HS-5 (cell line): Measurements from ENCODE around the gene AGAP5.

ENCODE experiments used
- DNase-seq: peaks from one replicate; pipeline ENCODE4 v3.0.0-alpha.2; 2012; ENCODE audit warnings: low read depth

Gene AGAP5

DNA sequence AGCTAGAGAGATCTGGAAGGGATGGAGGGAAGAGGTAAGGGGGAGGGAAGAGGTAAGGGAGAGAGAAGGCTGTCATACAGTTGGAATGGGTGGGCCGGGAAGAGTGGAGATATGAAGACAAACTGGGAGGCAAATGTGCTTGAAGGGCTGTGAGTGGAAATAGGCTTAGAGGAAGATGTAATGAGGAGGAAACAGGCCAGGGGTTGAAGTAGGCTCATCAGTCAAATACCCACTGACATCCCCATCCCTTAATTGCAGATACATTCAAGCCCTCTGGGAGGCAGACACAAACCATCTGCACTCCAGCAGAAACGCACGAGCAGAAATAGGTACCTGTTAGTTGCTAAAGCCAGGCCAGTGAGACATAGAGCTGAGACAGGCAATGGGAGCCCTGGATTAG is 44.2 kb downstream of the AGAP5 start:
- DNase-seq, result no peak

DNA sequence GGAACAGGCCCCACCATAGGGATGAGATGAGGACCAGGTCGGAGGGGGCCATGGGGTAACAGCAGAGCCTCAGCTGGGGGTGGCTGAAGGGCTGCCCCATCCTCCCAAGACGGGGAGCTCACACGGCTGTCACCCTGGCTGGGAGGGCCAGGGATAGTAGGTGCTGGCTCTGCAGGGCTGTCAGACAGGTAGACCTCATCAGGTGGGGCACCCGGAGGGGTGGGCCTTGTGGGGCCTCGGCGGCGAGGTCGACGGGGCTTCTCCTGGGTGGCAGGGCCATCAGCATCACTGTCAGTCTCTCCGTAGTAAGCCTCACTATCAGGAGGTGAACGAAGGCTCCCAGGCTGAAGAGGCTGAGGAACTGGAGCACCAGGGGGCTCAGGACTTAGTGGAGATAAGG is 44.7 kb downstream of the AGAP5 start:
- no peak for DNase-seq

- peak; percentile 61 for DNase-seq
These were observed 47.2 kb downstream of the AGAP5 start for GRCh38 chr10:73650537-73651331.

DNA sequence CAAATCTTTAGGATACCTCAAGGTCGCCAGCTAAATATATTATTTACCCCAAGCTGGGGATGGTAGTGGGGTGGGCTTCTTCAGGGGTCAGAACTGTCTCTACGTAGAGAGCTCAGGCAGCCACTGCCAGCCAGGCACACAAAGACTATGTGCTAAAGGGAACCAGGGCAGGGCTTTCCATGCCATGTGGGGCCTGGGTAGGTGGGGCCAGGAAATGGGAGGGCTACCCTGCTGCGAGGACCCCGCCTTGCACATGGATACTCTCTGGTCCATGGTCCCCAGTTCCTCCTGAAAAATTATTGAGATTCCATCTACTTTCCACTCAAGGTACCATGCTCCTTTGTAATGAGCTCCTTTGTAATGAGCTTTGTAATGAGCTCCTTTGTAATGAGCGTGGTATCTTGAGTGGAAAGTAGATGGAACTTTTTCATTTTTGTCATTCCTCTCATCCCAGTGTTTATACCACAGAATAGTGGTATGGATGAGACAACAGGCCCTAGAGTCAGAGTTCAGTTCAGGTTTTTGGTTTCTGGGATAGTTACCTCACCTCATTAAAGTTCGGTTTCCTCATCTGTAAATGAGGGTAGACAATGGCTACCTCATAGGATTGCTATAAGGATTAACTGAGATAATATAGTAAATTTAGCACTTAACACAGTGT is 47.9 kb downstream of the AGAP5 start:
- DNase-seq, result no peak

DNA sequence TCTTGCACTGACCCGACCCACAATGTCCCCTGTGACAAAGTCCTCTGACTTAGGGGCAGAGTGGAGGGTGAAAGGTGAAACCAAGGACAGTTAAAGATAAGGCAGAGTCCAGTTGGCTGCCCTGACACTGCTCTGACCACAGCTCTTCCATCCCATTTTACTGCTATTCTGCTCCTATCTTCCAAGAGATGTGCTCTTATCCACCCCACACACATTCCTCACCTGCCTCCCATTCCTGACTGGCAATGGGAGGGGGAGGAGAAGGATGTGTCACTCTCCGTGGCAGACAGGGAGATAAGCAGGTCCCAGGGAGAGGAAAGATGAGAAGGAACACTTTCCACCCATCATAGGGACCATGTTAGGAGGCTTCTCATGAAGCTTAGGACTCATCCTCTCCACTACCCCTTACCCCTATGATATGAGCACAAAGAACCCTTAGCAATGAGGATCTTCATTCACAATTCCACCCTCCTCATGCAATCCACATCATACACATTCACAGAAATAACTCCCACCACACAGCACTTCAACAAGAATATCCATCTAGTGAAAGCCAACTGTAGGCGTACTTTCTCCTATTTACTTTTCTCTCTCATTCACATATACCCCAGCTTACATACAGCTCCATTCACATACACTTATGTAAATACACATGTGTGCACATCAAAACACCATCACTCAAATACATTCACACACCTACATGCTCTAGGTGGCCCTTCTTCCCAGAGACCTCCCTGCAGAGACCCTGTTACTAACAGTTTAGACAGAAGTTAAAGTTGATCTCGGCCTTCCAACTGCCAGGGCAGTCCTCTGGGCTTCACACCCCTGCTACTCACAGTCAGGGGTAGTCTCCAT is 48.7 kb downstream of the AGAP5 start:
- no peak for DNase-seq

GRCh38 chr10:73647875-73648651 is 49.8 kb downstream of the AGAP5 start:
- no peak for DNase-seq

DNA sequence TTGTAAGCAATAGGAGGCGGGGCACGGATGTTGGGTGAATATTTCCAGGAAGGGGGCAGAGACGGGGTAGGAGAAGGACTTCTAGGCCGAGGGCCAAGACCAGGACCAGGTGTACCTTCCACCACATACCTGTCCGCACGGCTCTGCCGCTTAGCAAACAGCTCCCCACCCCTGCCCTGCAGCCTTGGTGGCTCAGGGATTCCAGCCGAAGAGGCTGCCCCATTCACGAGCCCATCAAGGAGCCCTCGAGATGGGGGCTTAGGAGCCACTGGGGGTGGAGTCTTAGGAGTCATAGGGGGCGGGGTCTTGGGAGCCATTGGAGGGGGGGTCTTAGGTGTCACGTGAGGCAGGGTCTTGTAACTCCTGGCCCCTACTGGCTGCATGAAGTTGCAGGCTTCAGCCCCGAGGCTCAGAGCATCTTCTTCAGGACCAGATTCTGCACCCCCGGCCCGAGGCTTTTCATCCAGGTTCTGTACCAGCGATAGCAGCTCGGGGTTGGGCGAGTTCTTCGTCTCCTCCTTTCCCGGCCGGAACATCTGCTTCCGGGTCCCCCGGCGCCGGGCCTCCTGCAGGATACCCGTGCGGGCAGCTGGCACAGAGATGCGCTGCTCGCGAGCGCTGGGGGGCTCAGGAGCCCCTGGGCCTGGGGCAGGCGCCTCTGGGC is 50.6 kb downstream of the AGAP5 start:
- no peak for DNase-seq

DNA sequence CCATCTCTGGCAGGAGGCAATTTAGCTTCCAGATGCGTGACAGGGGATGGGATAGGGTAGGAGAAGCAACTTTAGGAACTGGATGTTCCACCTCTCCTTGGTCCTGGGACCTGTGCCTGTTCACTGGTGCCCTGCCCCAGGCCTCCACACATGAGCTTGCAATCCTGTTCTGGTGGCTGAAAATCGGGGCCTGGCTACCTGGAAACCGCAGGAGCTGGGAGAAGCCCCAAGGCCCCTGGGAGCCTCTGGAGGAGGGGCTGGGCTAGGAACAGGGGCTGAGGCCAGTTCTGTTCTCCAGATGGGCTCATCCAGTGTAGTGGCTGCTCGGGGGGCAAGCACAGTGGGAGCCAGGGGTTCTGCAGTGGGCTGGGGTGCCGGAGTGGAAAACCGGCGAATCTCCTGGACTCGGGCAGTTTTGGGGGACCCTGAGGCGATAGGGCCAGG is 51.3 kb downstream of the AGAP5 start:
- no peak for DNase-seq

- no peak for DNase-seq
These were observed 52.7 kb downstream of the AGAP5 start for GRCh38 chr10:73645251-73645650.

DNA sequence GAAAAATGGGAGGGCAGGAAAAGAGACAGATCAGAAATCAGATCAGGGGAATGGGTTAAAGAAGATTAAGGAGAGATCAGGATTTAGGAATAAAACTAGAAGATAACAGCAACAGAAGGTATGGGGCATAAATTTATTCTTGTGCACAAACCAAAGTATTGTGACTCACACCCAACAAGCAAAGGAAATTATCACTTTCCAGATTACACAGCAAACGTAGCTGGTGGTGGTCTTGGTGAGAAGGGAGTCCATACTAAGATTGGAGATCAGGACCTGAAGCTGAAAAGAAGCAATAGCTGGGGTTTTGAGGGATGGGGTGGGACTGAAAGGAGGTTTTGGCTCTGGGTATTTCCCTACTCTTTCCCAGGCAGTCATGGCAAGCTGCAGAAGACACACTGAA is 53.1 kb downstream of the AGAP5 start:
- no peak for DNase-seq

DNA sequence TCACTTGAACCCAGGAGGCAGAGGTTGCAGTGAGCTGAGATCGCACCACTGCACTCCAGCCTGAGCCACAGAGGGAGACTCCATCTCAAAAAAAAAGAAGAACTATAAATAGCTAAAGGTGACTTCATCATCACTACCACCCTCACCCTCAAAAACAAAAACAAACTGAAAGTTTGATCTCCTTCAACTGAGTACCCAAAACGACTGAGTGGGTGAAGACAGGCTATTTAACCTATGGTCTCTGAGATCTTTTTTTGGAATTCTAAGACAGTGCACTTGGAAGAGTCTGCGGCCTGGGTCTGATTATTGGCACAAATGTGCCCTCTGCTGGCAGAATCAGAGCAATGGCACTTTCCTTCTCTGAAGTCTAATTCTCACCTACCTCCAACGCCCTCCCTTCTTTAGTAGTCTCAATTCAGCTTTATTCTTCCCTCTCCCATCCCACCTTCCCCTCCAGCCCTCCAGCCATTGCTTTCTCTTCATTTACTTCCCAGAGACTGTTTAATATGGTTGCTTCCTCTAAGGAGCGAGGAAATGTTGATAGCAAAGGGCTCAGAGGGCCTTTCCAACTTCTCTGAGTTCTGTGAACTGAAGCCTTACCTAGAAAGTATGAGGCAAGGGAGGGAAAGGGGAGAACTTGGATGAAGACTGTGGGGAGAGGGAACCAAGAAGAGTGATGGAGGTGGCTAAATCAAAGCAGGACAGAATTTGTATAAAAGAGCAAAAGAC is 53.7 kb downstream of the AGAP5 start:
- no peak for DNase-seq

- DNase-seq, result no peak
These were observed 54.5 kb downstream of the AGAP5 start for GRCh38 chr10:73643362-73643761.

DNA sequence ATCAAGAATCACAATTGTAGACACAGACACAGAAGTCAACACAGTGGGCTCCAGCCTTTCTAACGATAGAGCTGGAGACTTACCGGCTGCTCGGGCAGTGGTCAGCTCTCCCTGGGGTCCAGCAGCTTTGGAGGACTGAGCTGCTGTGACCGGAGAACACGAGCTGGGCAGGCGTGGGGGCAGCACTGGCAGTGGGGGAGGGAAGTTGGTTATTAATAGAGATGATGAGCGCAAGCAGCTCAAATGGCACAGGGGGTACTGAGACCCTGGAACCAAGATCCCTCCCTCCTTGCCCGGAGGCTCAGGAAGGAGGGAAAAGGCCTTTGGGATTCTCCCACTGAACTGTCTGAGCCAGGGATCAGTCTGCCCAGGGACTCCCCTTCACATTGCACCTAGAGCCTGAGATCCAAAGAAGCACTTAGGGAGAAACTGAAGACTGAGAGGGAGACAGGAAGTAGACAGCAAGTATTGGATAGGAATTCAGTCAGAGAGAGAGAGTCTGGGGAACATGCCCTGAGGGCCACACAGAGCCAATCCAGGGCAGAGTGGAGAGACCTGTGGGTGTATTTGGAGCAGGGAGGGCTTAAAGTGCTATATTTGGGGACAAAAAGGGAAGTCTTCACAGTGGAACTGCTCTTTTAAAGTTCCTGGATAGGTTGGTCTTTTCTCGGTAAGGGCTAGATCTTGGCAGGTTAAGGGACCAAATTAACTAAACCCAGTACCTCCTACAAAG is 56.4 kb downstream of the AGAP5 start, which contains the start of gene MYOZ1:
Gene MYOZ1, minus strand, starts transcription at position 147 of the 733 bp plus-strand sequence. CDS start 1,457 bp downstream, outside the sequence.
- DNase-seq, result no peak

DNA sequence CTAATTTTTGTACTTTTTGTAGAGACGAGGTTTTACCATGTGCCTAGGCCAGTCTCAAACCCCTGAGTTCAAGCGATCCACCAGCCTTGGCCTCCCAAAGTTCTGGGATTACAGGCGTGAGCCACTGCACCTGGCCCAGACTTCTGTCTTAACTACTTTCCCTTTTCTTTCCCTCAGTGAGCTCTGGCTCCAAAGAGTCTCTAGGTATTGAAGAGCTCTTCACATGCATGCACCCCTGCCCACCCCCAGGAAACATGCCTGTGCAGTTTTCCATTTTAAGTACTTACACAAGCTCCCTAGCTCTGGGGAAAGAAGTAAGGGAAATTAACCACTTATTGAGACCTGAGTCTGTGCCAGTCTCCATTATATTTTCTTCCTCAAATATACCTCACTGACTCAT is 58.6 kb downstream of the AGAP5 start:
- DNase-seq, result no peak

DNA sequence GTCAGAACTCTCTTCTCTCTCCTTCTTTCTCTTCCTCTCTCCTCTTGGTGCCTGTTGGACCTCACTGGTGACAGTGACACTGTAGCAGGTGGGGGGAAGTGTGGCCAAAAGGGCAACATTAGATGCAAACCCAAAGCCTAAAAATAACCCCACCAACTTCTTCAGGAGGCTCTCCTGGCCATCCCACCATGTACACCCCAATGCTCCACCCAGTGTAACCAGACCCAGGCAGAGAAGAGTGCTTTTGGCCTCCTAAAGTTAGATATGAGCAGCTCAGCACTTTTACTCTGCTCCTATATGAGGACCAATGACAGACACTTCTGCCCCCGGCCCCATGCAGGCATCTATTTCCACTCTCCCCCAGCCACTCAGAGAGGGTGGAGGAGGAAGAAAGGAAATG is 62.1 kb downstream of the AGAP5 start:
- DNase-seq, result no peak

GRCh38 chr10:73634421-73634820 is 63.5 kb downstream of the AGAP5 start:
- DNase-seq, result no peak

GRCh38 chr10:73629165-73629564 is 68.7 kb downstream of the AGAP5 start:
- no peak for DNase-seq

DNA sequence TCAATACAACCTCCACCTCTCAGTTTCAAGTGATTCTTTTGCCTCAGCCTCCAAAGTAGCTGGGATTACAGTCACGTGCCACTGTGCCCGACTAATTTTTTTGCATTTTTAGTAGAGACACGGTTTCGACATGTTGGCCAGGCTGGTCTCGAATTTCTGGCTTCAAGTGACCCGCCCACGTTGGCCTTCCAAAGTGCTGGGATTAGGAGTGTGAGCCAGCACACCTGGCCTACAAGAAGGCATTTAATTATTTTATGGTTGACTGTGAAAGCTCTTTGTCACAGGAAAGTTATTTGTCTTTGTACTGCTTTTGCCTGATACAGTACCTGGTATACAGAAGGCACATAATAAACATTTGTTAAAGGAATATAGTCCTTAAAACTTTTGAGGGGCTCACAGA is 69.5 kb downstream of the AGAP5 start:
- no peak for DNase-seq

DNA sequence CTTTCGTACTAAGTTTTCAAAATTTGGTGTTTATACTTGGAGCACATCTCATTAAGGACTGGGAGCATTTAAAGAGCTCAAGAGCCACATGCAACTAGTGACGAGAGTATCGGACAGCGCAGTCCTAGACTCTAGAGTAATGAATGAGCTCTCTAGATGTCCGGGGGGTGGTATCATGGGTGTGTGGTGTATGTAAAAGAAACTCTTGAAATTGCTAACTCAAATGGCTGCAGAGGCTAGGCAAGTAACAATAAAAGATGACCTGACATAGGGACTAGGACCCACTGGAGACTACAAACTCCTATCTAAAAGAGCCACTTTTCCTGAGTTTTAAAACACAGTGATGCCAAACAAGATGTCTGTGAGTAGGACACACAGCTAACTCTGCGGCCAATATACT is 70.6 kb downstream of the AGAP5 start:
- no peak for DNase-seq
